ENCODE results near the gene TAF11L4.
"Not testable (repeated sequence)": the region's sequence is repeated elsewhere in the genome, so short reads cannot be mapped to it uniquely, and the experiment has no call there.

Gene TAF11L4

GRCh38 chr5:17521501-17521900 lies at the start of gene TAF11L4:
Gene TAF11L4 (plus strand): TSS chr5:17521801.
- DNase-seq (ENCODE audit: low spot score), result not testable (repeated sequence)

DNA sequence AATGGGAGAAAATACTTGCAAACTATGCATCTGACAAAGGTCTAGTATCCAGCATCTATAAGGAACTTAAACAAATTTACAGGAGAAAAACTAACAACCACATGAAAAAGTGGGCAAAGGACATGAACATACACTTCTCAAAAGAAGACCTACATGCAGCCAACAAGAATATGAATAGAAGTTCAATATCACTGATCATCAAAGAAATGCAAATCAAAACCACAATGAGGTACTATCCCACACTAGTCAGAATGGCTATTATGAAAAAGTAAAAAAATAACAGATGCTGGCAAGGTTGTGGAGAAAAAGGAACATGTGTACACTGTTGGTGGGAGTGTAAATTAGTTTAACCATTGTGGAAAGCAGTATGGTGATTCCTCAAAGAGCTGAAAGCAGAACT lies 46.5 kb upstream of the TAF11L4 start:
- not testable (repeated sequence) for DNase-seq (ENCODE audit: low spot score)

- DNase-seq (ENCODE audit: low spot score), result no peak
These were observed 44.6 kb upstream of the TAF11L4 start for GRCh38 chr5:17477043-17477442.

- DNase-seq (ENCODE audit: low spot score), result no peak
These were observed 43.9 kb upstream of the TAF11L4 start for GRCh38 chr5:17477573-17478265.

- no peak for DNase-seq (ENCODE audit: low spot score)
These were observed 40.2 kb upstream of the TAF11L4 start for GRCh38 chr5:17481378-17481777.

DNA sequence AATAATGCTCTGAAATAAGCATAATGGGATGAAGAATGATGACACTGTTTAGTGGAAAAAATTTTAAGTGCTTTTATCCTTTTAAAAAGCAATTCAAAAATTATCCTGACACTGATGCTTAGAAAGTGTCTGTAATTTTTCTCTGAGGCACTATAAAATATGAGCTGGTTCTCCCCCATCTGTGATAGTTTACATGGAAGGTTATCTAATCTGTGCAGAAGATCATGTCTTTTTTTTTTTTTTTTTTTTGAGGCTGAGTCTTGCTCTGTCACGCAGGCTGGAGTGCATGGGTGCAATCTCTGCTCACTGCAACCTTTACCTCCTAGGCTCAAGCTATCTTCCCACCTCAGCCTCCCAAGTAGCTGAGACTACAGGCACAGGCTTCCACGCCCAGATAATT lies 38.8 kb upstream of the TAF11L4 start:
- DNase-seq (ENCODE audit: low spot score), result no peak

DNA sequence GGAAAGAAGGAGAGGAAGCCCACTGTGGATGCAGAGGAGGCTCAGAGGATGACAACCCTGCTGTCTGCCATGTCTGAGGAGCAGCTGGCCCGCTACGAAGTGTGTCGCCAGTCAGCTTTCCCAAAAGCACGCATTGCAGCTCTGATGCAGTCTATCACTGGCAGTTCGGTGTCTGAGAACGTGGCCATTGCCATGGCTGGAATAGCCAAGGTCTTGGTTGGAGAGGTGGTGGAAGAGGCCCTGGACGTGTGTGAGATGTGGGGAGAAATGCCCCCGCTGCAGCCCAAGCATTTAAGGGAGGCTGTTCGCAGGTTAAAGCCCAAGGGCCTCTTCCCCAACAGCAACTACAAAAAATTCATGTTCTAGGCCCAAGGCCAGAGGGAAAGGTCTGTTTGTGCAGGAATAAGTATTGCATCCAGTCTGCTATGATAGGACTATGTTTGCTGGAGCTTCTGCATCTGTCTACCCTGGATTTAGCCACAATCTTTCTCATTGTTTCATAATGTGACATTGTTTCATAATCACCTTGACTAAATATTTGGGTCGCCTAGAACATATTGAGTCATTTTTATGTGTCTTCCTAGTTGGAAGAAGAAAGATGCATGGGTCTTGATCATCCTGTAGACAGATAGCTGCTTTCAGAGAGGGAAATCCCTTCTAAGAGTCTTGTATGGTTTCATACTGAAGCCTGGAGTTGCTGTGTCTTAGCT lies 35.0 kb upstream of the TAF11L4 start:
- DNase-seq (ENCODE audit: low spot score), result not testable (repeated sequence)

GRCh38 chr5:17487174-17487512 lies 34.5 kb upstream of the TAF11L4 start:
- no peak for DNase-seq (ENCODE audit: low spot score)

GRCh38 chr5:17491257-17491656 lies 30.3 kb upstream of the TAF11L4 start:
- not testable (repeated sequence) for DNase-seq (ENCODE audit: low spot score)

- no peak for DNase-seq (ENCODE audit: low spot score)
These were observed 28.8 kb upstream of the TAF11L4 start for GRCh38 chr5:17492770-17493169.

DNA sequence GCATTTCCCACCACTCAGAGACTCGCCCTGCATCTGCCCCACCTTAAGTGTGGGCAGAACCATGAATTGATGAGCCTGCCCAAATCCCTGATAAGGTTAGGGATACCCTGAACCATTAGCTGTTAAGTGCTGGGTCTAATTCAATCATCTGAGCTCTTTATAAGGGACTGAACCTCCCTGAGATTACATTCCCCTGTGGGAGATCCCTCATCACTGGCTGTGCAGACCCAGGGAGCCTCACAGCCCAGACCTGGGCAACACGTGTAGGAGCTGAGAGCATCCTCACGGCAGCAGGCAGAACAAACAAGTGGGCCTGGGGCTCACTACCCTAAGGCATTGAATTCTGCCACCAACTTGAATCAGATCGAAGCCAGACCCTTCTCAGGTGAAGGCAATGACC lies 24.2 kb upstream of the TAF11L4 start:
- DNase-seq (ENCODE audit: low spot score), result no peak

- not testable (repeated sequence) for DNase-seq (ENCODE audit: low spot score)
These were observed 23.7 kb upstream of the TAF11L4 start, which contains the start of gene TAF11L2 for GRCh38 chr5:17497931-17498330. Gene TAF11L2 (plus strand): TSS chr5:17498231.

DNA sequence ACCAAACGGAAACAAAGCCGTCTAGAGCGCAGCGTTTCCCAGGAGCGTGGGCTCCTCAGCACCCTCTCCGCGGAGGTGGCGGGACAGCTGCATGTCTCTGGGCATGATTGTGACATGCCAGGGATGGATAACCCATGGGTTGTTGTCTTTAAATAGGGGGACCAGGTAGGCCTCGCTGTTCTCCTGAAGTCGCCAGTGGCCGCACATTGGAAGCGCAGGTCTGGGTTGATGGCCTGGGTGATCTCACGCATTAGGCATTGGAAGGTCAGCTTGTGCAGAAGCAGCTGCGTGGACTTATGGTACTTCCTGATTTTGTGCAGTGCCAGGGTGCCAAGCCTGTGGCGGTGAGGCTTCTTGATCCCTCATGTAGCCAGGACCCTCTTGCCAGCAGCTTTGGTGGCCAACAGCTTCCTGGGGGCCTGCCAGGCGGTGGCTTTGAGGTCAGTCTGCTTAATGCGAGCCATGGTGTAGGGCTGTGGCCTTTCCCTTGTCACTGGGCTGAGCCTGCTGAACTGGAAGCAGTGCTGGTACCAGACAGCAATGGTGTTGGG lies 9.8 kb upstream of the TAF11L4 start:
- no peak for DNase-seq (ENCODE audit: low spot score)

- not testable (repeated sequence) for DNase-seq (ENCODE audit: low spot score)
These were observed 4.1 kb upstream of the TAF11L4 start for GRCh38 chr5:17517526-17517925.

DNA sequence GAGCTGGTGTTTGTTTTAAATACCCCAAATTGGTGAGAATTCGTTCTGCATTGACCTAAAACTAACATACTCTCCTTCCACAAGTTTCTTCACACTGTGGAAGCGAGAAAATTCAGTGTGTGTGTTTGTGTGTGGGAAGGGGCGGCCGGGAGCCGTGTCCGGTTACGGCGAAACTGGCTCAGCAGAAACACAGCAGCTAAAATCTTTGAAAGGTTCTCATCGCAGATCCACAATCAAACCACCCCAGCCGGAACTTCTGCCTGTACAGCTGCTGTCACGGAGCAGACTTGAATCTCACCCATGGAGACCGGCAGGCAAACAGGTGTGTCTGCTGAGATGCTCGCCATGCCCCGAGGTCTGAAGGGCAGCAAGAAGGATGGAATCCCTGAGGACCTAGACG lies 3.5 kb upstream of the TAF11L4 start, which contains the start of gene TAF11L3:
Gene TAF11L3 (plus strand): TSS at position 301 of the 400 bp plus-strand sequence.
- not testable (repeated sequence) for DNase-seq (ENCODE audit: low spot score)

GRCh38 chr5:17519508-17519907 lies 2.1 kb upstream of the TAF11L4 start:
- not testable (repeated sequence) for DNase-seq (ENCODE audit: low spot score)

DNA sequence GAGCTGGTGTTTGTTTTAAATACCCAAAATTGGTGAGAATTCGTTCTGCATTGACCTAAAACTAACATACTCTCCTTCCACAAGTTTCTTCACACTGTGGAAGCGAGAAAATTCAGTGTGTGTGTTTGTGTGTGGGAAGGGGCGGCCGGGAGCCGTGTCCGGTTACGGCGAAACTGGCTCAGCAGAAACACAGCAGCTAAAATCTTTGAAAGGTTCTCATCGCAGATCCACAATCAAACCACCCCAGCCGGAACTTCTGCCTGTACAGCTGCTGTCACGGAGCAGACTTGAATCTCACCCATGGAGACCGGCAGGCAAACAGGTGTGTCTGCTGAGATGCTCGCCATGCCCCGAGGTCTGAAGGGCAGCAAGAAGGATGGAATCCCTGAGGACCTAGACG lies 3.3 kb downstream of the TAF11L4 start, which contains the start of gene TAF11L5:
Gene TAF11L5 (plus strand): TSS at position 301 of the 400 bp plus-strand sequence.
- not testable (repeated sequence) for DNase-seq (ENCODE audit: low spot score)

GRCh38 chr5:17526504-17526903 lies 4.9 kb downstream of the TAF11L4 start:
- not testable (repeated sequence) for DNase-seq (ENCODE audit: low spot score)

- not testable (repeated sequence) for DNase-seq (ENCODE audit: low spot score)
These were observed 6.8 kb downstream of the TAF11L4 start, which contains the start of gene TAF11L6 for GRCh38 chr5:17528369-17528768. Gene TAF11L6 (plus strand): TSS chr5:17528669.
